Activated T-helper 1 cell treated with anti-CD3 and anti-CD28 coated beads, Interleukin-12 subunit alpha, Interleukin-12 subunit beta, Interleukin-2, Interleukin-4 antibody, amounts not matched to agents 30 ng/mL and 10 ng/mL and 1 ng/mL, durations not matched to agents 14 hours and 24 hours and 36 hours (primary cell): Measurements from ENCODE around the gene UTY. TPM values are rescaled to one million over a fixed set of nuclear protein-coding genes. Genes with fewer than 3 reads are reported as not detected.
"Not testable (repeated sequence)": the region's sequence is repeated elsewhere in the genome, so short reads cannot be mapped to it uniquely, and the experiment has no call there.

Experiments used
- DNase-seq: peaks from one replicate; pipeline ENCODE4 v3.0.0; 2021; ENCODE audit warnings: low spot score
- H3K27ac Mint-ChIP-seq: one replicate; pipeline ENCODE4 v1.8.0; 2021; ENCODE audit warnings: mild to moderate bottlenecking, mixed read lengths
- H3K27me3 Mint-ChIP-seq: one replicate; pipeline ENCODE4 v1.8.0; 2022; ENCODE audit warnings: mild to moderate bottlenecking, moderate library complexity, mixed read lengths; ENCODE audit not compliant: insufficient read depth
- H3K36me3 Mint-ChIP-seq: one replicate; pipeline ENCODE4 v1.8.0; 2021; ENCODE audit warnings: low read depth, mixed read lengths
- H3K4me1 Mint-ChIP-seq: one replicate; pipeline ENCODE4 v1.8.0; 2021; ENCODE audit warnings: low read depth, mixed read lengths
- H3K4me3 Mint-ChIP-seq: one replicate; pipeline ENCODE4 v1.8.0; 2021; ENCODE audit warnings: mild to moderate bottlenecking, moderate library complexity, mixed read lengths
- H3K9me3 Mint-ChIP-seq: one replicate; pipeline ENCODE4 v1.8.0; 2021; ENCODE audit warnings: mixed read lengths
- intact Hi-C: fragments of 100-400 bp; cut with micrococcal nuclease; formaldehyde crosslinking; loops from one replicate; pipeline ENCODE4 v1.15.1; 2024
- total RNA-seq: library from RNA; stranded (reverse); gene quantifications from 2 replicates; pipeline ENCODE4 v1.2.3, GENCODE V29; 2022

The UTY gene
- total RNA-seq, 1 donor from 2014 or later: 22.1 TPM

DNA sequence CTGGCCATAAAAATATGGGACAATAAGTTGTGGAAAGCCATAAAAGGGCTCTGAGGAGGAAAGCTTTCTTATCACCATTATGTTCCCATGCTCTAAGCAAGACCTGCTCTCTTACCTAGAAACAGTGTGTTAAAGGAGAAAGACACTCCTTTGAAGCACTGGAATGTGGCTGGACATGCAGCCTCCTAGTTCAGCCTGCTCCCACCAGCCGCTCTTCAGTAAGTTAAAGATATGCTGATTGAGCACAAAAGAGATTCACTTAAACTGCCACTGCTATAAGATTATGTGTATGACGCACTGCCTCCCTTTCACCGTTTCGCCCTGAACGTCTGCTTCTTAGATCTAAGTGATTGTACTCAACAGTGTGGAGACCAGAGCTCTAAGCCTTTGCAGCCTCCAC, 146.0 kb downstream of the UTY start:
- peaks cover 36% of the 10 kb centered on the region for H3K36me3 Mint-ChIP-seq
- no peak overlapping the region for H3K27ac Mint-ChIP-seq
- no peak for DNase-seq
- intact Hi-C loops: loop anchor here (10.0 kb wide), 1 partner anchor 59 kb away; no protein-coding TSS in a partner anchor
- no peak overlapping the region for H3K4me3 Mint-ChIP-seq
- H3K27me3 Mint-ChIP-seq: no peaks in the 10 kb centered on the region
- H3K9me3 Mint-ChIP-seq: no peaks in the 10 kb centered on the region
- peaks cover 15% of the 10 kb centered on the region for H3K4me1 Mint-ChIP-seq

DNA sequence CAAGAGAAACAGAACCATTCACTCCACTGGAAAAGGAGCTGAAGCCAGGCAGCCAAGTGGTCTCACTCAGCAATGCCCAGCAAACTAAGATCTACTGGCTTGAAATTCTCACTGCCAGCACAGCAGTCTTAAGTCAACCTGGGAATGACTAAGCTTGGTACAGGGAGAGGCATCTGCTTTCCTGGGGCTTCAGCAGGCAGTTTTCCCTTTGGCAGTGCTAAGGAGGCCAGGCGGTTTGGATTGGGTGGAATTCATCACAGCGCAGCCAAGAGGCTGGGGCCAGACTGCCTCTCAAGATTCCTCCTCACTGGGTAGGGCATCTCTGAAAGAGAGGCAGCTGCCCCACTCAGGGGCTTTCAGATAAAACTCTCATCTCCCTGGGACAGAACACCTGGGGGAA, 149.2 kb downstream of the UTY start:
- no peak for DNase-seq
- Mint-ChIP-seq H3K9me3 (no peaks in the 10 kb centered on the region), H3K27me3 (no peaks in the 10 kb centered on the region), H3K4me3 (no peak overlapping the region), H3K36me3 (peaks cover 32% of the 10 kb centered on the region), H3K27ac (no peak overlapping the region), H3K4me1 (peaks cover 15% of the 10 kb centered on the region)
- intact Hi-C loops: loop anchor here (10.0 kb wide), 1 partner anchor 56 kb away; no protein-coding TSS in a partner anchor

DNA sequence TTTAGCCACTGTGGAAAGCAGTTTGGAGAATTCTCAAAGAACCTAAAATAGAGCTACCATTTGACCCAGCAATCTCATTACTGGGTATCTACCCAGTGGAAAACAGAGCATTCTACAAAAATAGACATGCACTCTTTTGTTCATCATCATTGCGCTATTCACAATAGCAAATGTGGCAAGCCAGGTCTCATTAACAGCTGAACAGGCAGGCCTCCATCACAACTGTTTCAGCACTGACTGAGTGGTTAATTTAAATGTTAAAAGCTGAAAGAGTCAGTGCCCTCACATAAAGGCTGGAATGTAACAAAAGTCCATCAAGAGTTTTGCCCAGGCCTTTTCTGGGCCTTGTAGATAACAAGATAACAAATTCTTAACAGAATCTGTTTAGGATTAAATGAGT, 166.9 kb downstream of the UTY start:
- Mint-ChIP-seq H3K9me3 (no peaks in the 10 kb centered on the region), H3K4me1 (peaks cover 7% of the 10 kb centered on the region)

DNA sequence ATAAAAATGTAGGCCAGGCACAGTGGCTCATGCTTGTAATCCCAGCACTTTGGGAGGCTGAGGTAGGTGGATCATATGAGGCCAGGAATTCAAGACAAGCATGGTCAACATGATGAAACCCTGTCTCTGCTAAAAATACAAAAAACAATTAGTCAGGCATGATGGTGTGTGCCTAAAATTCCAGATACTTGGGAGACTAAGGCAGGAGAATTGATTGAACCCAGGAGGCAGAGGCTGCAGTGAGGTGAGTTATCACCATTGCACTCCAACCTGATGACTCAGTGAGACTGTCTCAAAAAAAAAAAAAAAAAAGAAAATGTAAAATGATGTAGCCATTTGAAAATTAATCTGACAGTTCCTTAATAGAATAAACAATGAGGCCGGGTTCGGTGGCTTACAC, 171.9 kb downstream of the UTY start:
- Mint-ChIP-seq H3K9me3 (no peaks in the 10 kb centered on the region), H3K27ac (no peak overlapping the region), H3K4me1 (peaks cover 28% of the 10 kb centered on the region), H3K4me3 (no peak overlapping the region), H3K27me3 (no peaks in the 10 kb centered on the region), H3K36me3 (peaks cover 32% of the 10 kb centered on the region)
- intact Hi-C loops: no loop called here
- DNase-seq: no peak

More for the DNA sequence above, 166.9 kb downstream of the UTY start:
- intact Hi-C loops: no loop called here
- no peak overlapping the region for H3K4me3 Mint-ChIP-seq
- H3K27ac Mint-ChIP-seq: no peak overlapping the region
- peaks cover 22% of the 10 kb centered on the region for H3K36me3 Mint-ChIP-seq
- DNase-seq: no peak
- H3K27me3 Mint-ChIP-seq: no peaks in the 10 kb centered on the region

DNA sequence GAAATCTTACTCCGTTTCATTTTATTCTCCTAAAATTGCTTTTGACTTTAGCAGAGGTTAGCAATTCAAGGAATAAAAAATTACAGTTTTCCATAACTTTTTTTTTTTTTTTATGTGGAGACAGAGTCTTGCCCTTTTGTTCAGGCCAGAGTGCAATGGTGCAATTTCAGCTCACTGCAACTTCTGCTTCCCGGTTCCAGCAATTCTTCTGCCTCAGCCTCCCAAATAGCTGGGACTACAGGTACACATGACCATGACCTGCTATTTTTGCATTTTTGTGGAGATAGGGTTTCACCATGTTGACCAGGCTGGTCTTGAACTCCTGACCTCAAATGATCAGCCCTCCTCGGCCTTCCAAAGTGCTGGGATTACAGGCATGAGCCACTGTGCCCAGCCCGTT, 179.0 kb downstream of the UTY start:
- intact Hi-C loops: loop anchor here (5.0 kb wide), 1 partner anchor 42 kb away; no protein-coding TSS in a partner anchor
- Mint-ChIP-seq H3K4me3 (no peak overlapping the region), H3K27ac (no peak overlapping the region), H3K27me3 (no peaks in the 10 kb centered on the region), H3K36me3 (peaks cover 29% of the 10 kb centered on the region), H3K4me1 (peaks cover 17% of the 10 kb centered on the region), H3K9me3 (no peaks in the 10 kb centered on the region)
- no peak for DNase-seq

DNA sequence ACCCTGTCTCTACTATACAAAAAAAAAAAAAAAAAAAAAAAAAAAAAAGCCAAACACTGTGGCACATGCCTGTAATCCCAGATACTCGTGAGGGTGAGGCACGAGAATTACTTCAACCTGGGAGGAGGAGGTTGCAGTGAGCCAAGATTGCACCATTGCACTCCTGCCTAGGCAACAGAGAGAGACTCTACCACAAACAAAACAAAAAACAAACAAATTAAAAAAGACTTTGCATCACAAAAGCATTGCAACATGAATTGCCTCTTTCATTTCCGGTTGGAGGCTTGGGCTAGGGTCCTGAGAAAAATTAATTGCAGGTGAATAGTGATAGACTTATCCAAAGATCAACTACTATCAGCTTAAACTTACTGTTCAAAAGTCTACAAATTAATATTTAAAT, 180.4 kb downstream of the UTY start:
- Mint-ChIP-seq H3K4me3 (no peak overlapping the region), H3K27ac (no peak overlapping the region)
- intact Hi-C loops: no loop called here

DNA sequence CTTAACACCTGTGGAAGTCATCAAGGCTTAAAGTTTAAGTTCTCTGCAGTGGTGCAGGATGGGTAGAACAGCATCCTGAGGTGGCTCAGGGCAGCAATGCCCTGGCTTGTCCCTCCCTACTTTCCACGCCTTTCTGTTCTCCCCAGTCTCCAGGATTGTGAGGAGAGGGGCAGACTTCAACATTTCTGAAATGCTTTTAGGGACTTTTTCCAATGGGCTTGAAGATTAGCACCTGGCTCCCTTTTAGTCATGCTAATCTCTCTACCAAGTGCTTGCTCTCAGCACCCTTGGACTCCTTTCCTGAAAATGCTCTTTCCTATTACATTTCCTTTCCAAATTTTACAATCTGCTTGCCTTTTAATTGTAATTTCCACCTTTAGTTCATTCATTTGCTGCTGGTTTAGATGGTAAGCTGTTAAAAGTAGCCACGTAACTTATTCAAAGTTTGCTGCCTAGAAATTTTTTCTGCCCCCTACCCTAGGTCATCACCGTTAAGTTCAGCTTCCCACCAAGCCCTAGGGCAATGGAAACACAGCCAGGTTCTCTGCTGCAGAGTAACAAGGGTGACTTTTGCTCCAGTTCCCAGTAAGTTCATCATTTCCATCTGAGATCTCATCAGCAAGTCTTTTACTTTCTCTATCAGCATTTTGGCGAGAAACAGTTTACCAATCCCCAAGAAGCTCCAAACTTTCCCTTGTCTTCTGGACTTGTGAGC, 183.5 kb downstream of the UTY start:
- H3K36me3 Mint-ChIP-seq: peaks cover 34% of the 10 kb centered on the region
- peaks cover under 1% of the 10 kb centered on the region for H3K9me3 Mint-ChIP-seq
- H3K4me1 Mint-ChIP-seq: no peaks in the 10 kb centered on the region
- H3K27me3 Mint-ChIP-seq: no peaks in the 10 kb centered on the region
- intact Hi-C loops: no loop called here
- no peak overlapping the region for H3K4me3 Mint-ChIP-seq
- no peak for DNase-seq
- peak overlapping the region; percentile 35 for H3K27ac Mint-ChIP-seq

More for the DNA sequence above, 180.4 kb downstream of the UTY start:
- Mint-ChIP-seq H3K4me1 (peaks cover 15% of the 10 kb centered on the region), H3K36me3 (peaks cover 28% of the 10 kb centered on the region), H3K9me3 (no peaks in the 10 kb centered on the region), H3K27me3 (no peaks in the 10 kb centered on the region)
- DNase-seq: no peak

DNA sequence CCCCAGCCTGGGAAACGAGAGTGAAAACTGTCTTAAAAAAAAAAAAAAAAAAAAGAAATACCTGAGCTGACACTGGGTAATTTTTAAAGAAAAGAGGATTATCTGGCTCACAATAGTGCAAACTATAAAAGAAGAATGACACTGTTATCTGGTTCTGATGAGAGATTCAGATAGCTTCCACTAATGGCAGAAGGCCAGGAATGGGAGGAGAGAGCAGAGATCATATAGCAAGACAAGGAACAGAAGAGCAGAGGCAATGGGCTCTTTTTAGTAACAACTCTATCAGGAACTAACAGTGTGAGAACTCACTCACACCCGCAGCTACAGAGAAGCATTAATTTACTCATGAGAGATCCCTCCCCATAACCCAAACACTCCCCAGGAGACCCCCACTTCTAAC, 184.8 kb downstream of the UTY start:
- intact Hi-C loops: no loop called here
- Mint-ChIP-seq H3K4me1 (no peaks in the 10 kb centered on the region), H3K27ac (no peak overlapping the region), H3K4me3 (no peak overlapping the region), H3K36me3 (peaks cover 43% of the 10 kb centered on the region), H3K9me3 (peaks cover 8% of the 10 kb centered on the region), H3K27me3 (no peaks in the 10 kb centered on the region)
- DNase-seq: no peak

DNA sequence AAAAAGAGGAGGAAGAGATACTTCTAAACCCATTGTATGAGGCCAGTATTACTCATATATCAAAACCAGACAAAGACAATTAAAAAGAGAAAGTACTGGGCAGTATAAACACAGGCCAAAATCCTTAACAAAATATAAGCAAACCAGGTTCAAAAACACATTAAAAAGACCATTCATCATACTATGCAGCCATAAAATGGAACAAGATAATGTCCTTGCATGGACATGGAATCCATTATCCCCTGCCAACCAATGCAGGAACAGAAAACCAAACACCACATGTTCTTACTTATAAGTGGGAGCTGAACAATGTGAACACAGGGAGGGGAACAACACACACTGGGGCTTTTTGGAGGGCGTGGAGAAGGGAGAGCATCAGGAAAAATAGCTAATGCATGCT, 188.6 kb downstream of the UTY start:
- H3K4me3 Mint-ChIP-seq: no peak overlapping the region
- DNase-seq: no peak
- H3K9me3 Mint-ChIP-seq: peaks cover 14% of the 10 kb centered on the region
- no peaks in the 10 kb centered on the region for H3K27me3 Mint-ChIP-seq
- H3K27ac Mint-ChIP-seq: no peak overlapping the region
- no peaks in the 10 kb centered on the region for H3K4me1 Mint-ChIP-seq
- peaks cover 51% of the 10 kb centered on the region for H3K36me3 Mint-ChIP-seq
- intact Hi-C loops: no loop called here

DNA sequence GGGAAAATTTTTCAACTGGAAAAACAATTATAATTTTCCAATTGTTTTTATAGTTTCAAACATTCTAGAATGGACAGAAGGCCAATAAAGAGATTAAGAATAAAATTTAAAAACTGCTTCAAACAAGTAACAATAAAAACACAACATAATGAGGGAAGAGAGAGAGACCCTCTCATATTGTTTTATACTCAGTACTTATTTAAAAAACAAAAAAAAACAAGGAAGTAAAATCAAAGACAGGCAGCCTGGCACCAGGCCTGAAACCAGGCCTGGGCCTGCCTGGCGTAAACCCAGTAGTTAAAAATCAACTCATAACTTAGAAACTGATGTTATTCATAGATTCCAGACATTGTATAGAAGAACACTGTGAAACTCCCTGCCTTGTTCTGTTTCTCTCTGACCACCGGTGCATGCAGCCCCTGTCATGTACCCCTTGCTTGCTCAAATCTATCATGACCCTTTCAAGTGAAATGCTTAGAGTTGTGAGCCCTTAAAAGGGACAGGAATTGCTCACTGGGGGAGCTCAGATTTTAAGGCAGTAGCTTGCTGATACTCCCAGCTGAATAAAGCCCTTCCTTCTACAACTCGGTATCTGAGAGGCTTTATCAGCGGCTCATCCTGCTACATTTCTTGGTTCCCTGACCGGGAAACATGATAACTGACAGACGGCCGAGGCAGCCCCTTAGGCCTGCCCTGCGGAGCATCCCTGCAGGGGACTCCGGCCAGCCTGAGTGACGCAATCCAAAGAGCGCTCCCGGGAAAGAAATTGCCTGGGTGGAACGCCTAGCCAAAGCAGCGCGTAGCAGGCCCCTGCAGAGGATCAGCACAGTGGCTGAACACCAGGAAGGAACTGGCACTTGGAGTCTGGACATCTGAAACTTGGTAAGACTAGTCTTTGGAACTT, 197.4 kb downstream of the UTY start:
- H3K27me3 Mint-ChIP-seq, DNase-seq, intact Hi-C loops, H3K27ac Mint-ChIP-seq, H3K4me3 Mint-ChIP-seq, H3K9me3 Mint-ChIP-seq: not testable (repeated sequence)
- peaks cover 28% of the 10 kb centered on the region for H3K36me3 Mint-ChIP-seq
- peaks cover 11% of the 10 kb centered on the region for H3K4me1 Mint-ChIP-seq

DNA sequence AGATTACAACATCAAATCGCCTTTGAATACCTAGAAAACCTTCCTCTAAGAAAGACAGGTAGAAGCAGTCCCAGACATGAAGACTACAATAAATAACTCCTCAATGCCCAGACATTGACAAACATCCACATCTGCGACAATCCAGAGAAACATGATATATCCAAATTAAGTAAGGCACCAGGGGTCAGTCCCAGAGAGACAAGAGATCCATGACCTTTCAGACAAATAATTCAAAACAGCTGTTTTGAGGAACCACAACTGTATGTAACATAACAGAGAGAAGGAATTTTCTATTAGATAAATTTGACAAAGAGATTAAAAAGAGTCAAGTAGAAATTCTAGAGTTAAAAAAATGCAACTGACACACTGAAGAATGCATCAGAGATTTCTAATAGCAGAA, 200.3 kb downstream of the UTY start:
- Mint-ChIP-seq H3K9me3 (no peaks in the 10 kb centered on the region), H3K4me1 (peaks cover 11% of the 10 kb centered on the region), H3K27ac (no peak overlapping the region), H3K36me3 (peaks cover 23% of the 10 kb centered on the region), H3K27me3 (no peaks in the 10 kb centered on the region), H3K4me3 (no peak overlapping the region)
- intact Hi-C loops: loop anchor here (10.0 kb wide), 1 partner anchor 55 kb away; no protein-coding TSS in a partner anchor
- no peak for DNase-seq

DNA sequence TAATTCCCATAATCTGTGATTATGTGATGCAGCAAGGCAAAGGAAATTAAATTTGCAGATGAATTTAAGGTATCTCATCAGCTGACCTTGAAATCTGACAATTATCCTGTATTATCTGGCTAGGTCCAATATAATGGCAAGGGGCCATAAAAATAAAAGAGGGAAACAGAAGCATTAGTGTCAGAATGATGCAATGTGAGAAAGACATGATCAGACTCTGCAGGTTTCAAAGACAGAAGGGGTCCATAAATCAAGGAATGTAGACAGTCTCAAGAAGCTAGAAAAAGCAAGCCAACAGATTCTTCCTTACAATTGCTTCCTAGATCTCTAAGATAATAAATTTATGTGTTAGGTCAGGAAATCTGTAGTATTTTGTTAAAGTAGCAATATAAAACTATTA, 208.1 kb downstream of the UTY start:
- peaks cover 31% of the 10 kb centered on the region for H3K36me3 Mint-ChIP-seq
- peaks cover 13% of the 10 kb centered on the region for H3K9me3 Mint-ChIP-seq

DNA sequence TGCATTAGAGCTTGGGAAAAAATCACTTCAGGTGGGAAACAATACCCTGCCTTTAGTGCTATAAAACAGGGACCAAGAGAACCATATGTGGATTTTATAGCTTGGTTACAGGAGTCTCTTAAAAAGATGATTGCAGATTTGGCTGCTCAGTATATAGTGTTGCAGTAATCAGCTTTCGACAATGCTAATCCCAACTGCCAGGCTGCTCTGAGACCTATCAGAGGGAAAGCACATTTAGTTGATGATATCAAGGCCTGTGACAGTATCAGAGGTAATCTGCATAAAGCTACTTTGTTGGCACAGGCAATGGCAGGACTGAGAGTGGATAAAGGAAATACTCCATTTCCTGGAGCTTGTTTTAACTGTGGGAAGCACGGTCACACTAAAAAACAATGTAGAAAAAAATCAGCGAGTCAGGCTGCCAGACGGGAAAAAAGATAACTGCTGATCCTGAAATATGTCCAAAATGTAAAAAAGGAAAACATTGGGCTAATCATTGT, 225.8 kb downstream of the UTY start:
- H3K27ac Mint-ChIP-seq, H3K27me3 Mint-ChIP-seq, H3K4me1 Mint-ChIP-seq, H3K9me3 Mint-ChIP-seq, DNase-seq, H3K4me3 Mint-ChIP-seq, intact Hi-C loops: not testable (repeated sequence)
- H3K36me3 Mint-ChIP-seq: peaks cover 21% of the 10 kb centered on the region

More for the DNA sequence above, 208.1 kb downstream of the UTY start:
- Mint-ChIP-seq H3K4me1 (no peaks in the 10 kb centered on the region), H3K27me3 (no peaks in the 10 kb centered on the region), H3K27ac (no peak overlapping the region), H3K4me3 (no peak overlapping the region)
- intact Hi-C loops: loop anchor here (10.0 kb wide), 1 partner anchor 63 kb away; no protein-coding TSS in a partner anchor
- DNase-seq: no peak
